Fibroblast of gingiva (primary cell): ENCODE measurements around the gene BTBD9.

Experiments used
- DNase-seq: peaks from one replicate; pipeline ENCODE4 v3.0.0-alpha.2; 2011; ENCODE audit warnings: low read depth

BTBD9 gene

GRCh38 chr6:38481211-38481836 is 158.4 kb downstream of the BTBD9 start:
- DNase-seq, result no peak

- DNase-seq, result no peak
These were observed 159.7 kb downstream of the BTBD9 start for GRCh38 chr6:38480036-38480435.

GRCh38 chr6:38479331-38479730 is 160.4 kb downstream of the BTBD9 start:
- no peak for DNase-seq

GRCh38 chr6:38477680-38478260 is 162.0 kb downstream of the BTBD9 start:
- no peak for DNase-seq

DNA sequence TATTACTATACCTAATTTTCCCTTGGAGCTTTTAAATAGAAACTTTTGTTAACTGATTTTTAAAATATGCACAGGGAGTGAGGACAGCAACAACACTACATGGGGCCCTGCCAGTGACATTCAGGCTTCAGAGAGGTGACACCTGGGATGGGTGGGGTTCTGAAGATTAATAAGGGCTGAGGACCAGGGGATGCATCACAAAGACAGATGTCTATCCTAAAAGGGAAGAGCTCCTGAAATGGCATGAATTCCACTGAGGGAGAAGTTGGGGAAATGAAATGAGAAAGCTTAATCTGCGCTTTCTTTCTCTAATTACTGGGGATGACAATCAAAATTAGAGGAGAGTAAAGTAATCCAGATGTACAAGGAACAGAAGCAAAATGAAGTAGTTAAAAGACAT is 162.8 kb downstream of the BTBD9 start:
- DNase-seq, result no peak

- DNase-seq, result peak; percentile 54
These were observed 163.6 kb downstream of the BTBD9 start for GRCh38 chr6:38476141-38476540.

GRCh38 chr6:38470548-38470947 is 169.2 kb downstream of the BTBD9 start:
- no peak for DNase-seq

DNA sequence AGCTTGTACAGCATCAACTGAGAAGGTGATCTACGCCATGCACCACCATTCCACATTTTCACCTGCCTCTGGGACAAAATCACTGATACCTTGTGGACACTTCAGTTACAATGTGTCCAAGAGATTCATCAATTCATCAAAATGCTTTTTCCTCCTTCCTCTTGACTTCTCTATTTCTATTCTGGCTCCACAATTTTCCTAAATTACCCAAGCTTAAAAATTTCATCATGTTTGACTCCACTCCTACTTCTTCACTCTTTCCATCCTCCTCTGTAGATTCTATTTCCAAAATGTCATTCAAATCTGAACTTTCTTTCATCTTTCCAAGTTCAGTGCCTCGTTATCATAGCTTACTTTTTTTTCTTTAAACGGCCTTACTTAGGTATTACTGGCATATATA is 172.2 kb downstream of the BTBD9 start:
- DNase-seq, result no peak

DNA sequence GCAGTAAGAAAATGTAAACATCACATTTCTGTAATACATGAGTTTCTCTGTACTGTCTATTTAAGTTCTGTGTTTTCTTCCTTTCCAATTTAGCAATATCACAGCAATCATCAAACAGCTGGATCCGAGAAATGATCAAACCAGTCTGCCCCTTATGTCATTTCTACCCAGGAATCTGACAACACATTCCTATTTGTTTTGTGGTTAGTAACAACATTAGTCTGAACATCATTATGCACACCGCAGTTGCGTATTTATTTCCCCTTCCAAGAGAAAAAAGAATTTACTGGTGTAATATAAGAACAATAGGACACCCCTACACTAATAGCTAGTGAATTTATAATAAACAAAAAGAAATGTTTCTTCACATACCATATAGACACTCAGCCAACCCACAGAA is 179.5 kb downstream of the BTBD9 start:
- peak; percentile 95 for DNase-seq

DNA sequence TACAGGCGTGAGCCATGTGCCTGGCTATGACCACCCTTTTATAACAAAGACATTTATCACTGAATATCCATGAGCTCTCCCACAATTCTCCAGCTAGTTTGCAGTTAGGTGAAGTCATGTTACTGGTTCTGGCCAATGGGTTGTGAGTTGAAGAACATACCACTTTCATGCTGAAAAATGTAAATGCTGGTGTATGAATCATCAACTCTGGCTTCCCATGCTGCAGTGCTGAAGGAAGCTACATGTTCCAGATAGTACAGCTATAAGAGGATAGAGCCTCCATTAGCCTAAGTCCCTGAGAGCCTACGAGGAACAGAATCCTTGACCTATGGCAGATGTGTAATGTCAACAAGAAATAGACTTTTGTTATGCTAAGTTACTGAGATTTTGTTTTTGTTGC is 180.4 kb downstream of the BTBD9 start:
- peak; percentile 18 for DNase-seq

DNA sequence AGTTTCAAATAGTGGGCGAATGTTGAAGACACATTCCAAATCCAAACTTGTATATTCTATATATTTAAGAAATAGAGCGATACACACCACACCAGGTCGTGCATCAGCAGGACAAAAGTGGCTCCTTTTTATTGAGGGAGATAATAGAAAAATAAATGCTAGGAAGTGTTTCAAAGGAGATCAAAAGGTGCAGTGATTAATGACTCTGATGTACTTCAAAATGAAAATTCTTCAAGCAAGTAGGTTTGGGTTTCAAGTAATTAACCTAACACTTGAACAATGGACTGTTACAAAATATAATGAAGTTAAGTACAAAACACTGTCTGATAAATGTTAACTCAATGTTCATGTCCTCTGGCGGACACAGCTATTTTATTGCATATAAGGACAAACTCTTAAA is 185.9 kb downstream of the BTBD9 start:
- no peak for DNase-seq

DNA sequence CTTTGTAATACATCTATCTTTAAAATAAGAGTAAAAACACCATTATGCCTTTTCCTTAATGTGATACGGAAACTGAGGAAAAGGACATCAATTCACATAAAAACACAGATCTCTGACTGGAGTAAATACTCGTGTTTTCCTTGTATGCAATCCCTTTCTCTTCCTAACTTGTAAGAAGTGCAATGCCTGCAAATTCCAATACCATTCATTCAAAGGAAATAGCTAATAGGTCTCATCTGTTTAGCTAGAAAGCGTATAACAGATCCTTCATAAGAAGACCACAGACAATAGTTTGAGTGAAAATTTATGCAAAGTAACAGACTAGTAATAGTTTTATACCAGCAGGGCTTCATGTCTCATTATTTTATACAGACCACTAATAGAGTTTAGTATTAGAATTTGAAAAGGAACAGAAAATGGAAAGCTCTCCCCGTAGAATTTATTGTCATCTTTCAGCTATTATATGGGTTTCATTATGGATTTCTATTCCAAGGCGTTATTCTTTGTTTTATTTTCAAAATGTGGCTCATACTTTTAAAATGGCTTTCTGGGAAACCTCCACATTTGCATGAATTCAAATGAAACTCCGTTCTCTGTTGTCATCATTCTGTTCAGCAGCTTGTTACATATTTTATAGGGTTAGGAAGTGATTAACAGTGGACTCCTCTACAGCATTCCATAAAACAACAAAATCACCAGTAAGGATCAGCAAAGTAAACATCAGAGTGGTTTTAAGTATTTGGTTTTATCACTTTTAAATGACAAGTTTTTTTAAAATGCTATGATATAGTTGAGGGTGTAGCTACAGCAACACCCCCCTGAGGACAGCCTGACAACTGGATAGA is 186.7 kb downstream of the BTBD9 start:
- DNase-seq, result peak; percentile 7

GRCh38 chr6:38450717-38451116 is 189.0 kb downstream of the BTBD9 start:
- no peak for DNase-seq

DNA sequence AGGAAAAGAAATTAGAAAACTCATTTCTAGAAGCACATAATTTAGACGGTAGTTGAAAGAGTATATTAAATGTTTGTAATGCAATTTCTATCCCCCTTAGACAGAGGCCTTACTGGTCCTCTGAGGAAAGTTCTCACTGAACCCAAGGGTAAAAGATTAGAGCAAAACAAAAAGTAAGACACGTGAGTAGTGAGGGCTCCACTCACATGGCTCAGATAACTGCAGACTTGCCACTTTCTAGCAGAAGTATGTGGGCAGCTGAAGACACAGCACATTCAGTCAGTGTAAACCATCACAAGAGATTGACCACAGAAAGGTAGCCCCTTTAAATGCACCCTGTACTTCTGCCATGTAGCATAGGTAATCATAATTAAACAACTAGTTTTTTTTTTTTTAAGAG is 193.8 kb downstream of the BTBD9 start:
- no peak for DNase-seq

DNA sequence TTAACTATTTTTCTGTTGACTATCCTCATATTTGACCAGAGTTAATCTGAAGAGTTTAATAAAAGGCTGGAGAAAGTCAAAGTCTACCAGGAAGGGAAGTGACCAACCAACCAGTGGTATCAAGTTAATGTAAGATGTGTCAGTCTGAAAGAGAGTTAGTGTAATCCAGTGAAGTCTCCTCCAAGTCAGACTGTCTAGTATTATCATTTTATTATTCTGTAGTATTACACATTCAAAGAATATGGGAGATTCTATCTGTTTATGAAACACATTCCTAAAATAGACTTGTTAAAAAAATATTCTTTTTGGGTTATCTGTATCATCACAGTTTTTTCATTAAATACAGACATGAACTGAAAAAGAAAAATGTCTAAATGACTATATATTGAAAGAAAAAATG is 194.4 kb downstream of the BTBD9 start:
- DNase-seq, result no peak

GRCh38 chr6:38443352-38444144 is 196.2 kb downstream of the BTBD9 start:
- peak; percentile 5 for DNase-seq

DNA sequence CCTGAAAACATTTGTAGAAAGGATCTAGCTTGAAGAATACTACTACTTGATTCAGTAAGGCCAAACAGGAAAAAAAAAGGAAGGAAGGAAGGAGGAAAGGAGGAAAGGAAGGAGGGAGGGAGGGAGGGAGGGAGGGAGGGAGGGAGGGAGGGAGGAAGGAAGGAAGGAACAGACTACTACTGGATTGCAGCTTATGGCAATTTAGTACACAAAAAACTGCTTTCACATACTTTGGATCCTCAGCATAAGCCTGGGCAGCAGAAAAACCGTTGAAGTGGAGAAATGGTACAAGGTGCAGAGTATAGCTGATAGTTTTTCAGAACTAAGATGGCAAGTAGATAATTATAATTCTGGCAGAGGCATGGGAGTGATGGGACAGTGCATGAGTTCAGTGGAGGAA is 201.6 kb downstream of the BTBD9 start:
- no peak for DNase-seq

- DNase-seq, result peak; percentile 62
These were observed 202.8 kb downstream of the BTBD9 start for GRCh38 chr6:38436726-38437465.

DNA sequence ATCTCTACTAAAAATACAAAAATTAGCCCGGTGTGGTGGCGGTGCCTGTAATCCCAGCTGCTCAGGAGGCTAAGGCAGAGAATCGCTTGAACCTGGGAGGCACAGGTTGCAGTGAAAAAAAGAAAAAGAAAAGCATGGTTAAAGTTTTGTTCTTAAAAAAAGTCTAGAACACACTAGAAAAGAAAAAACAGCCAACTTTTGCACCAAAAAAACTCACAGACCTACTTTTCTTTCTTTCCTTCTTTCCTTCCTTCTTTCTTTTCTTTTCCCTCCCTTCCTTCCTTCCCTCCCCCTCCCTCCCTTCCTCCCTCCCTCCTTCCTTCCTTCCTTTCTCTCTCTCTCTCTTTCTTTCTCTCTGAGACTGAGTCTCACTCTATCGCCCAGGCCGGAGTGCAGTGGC is 204.4 kb downstream of the BTBD9 start:
- no peak for DNase-seq

- no peak for DNase-seq
These were observed 205.7 kb downstream of the BTBD9 start for GRCh38 chr6:38434051-38434450.

- DNase-seq, result no peak
These were observed 207.2 kb downstream of the BTBD9 start for GRCh38 chr6:38432479-38432878.

GRCh38 chr6:38432079-38432478 is 207.7 kb downstream of the BTBD9 start:
- no peak for DNase-seq
